Measurements from ENCODE around the gene DCAF12. TPM values are rescaled to one million over a fixed set of nuclear protein-coding genes. Genes with fewer than 3 reads are reported as not detected.
"Not testable (repeated sequence)": the region's sequence is repeated elsewhere in the genome, so short reads cannot be mapped to it uniquely, and the experiment has no call there.

The DCAF12 gene
- polyA plus RNA-seq, 4 donors = 60.5 to 66.2 (median 63.3) TPM

DNA sequence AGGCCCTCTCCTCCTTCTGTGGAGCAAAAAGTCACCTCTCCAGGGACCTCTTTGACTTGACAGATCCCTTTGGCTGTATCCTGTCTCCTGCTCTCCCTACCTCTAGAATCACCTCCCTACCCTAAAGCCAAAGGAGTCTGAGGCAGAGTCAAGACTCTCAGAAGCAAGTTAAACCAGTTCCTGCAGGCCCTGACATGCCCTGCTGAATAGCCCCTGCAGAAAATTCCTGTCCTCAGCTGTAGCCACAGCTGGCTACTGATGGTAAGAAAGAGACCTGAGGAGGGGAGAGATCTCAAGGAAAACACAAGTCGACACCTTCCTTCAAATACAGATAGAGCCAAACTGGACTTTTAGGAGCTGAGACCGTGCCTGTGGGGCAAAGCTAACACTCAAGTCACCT is 54.1 kb downstream of the DCAF12 start:
- peak in 2 of 4 donors; percentile 29 to 41 for DNase-seq (ENCODE audit: low read depth in 4 of 4, low spot score in 3 of 4)

DNA sequence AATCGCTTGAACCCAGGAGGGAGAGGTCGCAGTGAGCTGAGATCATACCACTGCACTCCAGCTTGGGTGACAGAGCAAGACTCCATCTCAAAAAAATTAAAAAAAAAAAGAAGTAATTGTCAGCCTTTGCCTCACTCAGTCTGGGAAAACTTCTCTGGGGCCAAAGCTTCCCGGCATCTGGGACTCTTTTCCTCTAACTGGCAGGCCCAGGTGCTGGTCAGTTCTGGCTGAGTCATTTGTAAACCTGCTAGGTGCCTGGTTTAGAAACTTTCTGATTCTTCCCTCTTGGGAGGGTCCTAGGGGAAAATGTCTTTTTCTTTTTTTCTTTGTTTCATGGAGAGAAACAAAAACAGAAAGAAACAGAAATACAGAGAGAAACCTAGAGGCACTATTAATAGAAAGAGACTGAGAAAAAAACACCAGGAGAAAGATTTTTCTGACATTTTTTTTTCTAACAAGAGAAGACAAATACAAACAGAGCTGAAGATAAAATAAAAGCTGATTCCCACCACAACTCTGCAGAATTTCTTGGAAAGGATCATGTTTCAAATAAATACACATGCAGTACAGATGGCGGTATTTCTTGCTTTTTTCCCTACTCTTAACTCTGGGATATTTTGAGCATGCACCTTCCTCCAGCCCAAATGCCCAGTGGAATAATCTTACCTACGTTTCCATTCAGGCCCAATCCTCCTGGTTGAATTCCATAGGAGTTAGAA is 55.7 kb downstream of the DCAF12 start:
- DNase-seq (ENCODE audit: low read depth in 4 of 4, low spot score in 3 of 4) = no peak

DNA sequence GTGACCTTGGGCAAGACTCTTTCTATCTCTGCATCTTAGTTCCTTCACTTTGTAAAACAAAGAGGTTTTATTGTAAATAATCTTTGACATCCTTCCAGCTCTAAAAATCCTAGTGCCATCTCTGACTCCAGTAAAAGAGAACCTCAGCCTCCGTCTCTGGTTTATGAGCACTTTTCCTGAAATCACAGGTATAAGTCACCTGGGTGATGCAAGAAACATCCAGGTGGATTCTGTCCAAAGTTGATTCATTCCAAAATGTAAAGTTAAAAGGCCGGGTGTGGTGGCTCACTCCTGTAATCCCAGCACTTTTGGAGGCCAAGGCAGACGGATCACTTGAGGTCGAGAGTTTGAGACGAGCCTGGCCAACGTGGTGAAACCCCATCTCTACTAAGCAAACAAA is 56.7 kb downstream of the DCAF12 start:
- DNase-seq (ENCODE audit: low read depth in 4 of 4, low spot score in 3 of 4) = no peak

DNA sequence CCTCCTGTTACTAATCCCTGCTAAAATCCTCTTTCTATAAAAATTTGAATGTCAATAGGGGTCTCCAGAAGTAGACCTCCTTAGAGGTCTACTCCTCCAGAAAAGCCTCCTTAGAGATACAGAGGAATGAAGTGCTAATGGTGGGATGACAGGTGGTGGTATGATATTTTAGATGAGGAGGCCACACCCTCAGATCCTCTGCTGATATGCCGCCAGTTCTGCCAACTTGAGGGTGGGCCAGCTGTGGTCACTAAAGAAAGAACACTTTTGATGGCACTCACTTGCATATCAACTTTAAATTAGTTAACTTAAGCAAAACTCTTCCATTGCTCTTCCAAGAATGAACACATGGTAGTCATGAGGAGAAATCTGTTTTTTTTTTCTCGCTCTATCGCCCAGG is 61.0 kb downstream of the DCAF12 start:
- DNase-seq (ENCODE audit: low read depth in 4 of 4, low spot score in 3 of 4) = no peak

DNA sequence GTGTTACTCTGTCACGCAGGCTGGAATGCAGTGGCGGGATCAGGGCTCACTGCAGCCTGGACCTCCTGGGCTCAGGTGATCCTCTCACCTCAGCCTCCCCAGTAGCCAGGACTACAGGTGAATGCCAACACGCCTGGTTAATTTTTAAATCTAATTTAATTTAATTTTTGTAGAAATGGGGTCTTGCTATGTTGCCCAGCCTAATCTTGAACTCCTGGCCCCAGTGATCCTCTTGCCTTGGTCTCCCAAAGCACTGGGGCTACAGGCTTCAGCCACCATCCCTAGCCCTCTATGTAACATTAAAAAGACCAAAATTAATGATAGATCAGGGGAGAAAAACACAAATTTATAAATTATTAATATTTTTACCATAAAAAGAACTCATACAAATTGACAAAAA is 66.5 kb downstream of the DCAF12 start:
- no peak for DNase-seq (ENCODE audit: low read depth in 4 of 4, low spot score in 3 of 4)

DNA sequence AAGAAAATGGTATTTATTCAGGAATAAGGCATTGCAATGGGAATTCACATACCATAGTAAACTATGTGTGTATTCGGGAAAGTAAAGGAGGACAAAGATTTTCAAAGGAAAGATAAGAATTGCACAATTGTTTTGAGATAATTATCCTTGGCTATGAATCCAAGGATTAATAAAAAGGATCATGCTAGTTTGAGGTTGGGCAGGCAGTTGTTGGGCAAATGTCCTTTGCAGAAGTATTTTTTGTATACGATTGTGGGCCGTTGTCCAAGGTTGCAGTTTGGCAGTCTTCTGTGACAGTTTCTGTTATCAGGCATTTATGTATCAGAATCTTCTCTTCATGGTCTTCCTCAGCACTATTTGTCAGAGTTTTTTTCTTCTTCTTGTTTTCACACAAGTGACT is 67.2 kb downstream of the DCAF12 start:
- DNase-seq (ENCODE audit: low read depth in 4 of 4, low spot score in 3 of 4) = no peak

DNA sequence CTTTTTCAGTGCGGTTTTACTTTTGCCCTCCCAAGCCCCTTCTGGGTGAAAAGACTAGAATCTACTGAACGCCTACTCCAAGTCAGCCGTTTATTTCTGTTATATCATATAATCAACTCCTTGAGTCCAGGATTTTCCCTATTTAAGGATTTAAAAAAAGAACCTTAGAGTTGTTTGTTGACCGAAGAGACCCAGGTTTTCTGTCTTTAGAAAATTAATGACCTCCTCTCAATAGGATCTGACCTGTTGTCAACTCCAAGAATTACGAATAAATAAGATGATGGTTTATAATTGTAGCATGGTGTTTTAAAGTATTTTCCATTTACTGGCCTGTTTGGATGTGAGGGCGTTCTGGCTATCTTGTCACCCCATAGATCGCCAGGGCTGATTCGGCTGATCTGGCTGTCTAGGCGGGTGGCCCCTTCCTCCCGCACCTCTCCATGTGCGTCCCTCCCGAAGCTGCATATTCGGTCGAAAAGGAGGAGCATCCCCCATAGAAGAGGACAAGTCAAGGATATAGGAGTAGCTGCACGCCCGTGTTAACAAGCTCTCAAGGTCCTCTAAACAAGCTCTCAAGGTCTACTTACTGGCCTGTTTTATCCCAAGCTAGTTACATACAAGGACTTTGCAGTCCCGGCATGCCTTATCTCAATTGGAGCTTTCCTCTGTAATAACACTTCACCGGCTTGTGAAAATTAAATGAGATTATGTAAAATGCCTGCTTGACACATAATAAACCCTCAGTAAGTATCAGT is 76.7 kb downstream of the DCAF12 start:
- DNase-seq (ENCODE audit: low read depth in 4 of 4, low spot score in 3 of 4) = no peak

DNA sequence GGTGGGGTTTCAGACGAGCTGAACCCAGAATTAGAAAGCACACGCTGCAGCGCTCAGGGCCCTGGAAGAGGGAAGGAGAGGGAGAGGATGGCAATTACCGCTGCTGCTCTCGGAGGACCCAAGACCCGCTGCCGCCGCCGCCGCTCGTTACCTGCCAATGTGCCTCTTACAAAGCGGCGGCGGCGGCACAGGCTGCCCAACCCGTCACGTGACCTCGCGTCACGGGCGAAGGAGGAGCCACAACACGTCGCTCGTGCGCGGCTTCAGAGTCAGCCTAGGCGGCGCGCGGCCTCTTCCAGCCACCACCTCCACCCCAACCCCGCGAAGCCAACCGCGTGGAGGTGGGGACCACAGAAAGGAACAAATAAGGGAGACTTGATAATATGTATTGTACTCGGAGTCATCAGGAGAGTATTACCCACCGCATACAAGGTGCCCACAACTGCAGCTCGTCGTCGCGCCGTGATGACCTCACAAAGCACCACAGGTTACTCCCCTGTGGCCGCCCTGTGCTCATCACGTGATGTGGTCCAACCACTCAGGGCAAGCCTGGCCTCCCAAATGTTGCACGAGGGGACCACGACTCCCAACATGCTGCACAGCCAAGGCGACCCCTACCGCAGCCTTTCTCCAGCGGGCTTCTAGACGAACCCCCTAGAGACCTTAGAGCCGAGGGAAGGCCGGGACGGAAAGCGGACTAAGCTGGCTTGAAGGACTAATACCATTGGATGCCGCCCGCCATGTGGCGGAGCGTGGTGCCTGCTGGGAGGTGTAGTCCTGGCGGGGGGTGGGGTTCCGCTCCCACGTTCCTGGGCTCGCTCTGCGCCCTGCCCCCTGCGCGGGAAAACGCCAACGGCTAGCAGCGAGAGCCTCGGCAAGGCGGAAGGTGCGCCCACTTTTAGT is 77.5 kb downstream of the DCAF12 start, which contains the start of gene UBAP2:
Gene UBAP2 (minus strand): TSS at position 161 of the 903 bp plus-strand sequence. CDS start 31,739 bp downstream, outside the sequence.
- peak; percentile 96 to 100 (median 96) for DNase-seq (ENCODE audit: low read depth in 4 of 4, low spot score in 3 of 4)

DNA sequence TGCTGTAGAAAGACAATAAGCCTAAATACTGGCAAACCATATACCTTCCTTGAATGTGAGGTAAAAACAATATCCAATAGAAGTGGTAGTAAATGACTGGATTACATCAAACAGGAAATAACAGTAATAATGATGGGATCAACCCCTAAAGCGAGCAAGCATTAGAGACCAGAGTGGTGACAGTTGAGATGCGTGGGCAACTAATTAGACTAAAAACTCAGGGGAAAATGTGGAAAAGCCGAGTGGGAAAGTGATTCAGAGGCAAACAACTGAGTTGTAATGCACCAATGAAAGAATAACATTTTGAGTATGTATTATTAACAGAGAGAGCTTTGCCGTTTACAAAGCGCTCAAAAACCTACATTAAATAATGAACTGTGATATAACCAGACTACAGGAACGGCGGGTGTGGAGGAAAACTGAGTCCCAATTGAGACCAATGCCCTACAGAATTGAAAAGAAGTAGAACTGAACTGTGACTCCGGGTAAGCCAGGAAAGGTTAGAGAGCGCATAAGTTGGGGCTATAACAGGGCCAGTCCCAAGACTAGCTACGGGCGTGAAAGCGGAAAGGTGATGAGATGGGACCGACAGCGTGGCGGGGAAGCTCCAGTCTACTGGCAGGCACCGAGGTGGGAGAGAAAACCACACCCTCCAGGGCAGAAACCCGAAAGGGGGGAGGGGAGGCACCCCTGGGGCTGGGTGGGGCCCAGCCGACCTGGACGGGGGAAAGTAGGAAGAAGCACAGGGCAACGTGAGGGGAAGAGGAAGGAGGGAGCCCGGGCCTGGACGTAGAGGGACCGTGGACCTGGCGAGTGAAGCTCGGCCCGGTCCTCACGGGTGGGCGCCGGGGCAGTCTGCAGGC is 78.4 kb downstream of the DCAF12 start:
- DNase-seq (ENCODE audit: low read depth in 4 of 4, low spot score in 3 of 4) = peak in 1 of 4 donors; percentile 6

DNA sequence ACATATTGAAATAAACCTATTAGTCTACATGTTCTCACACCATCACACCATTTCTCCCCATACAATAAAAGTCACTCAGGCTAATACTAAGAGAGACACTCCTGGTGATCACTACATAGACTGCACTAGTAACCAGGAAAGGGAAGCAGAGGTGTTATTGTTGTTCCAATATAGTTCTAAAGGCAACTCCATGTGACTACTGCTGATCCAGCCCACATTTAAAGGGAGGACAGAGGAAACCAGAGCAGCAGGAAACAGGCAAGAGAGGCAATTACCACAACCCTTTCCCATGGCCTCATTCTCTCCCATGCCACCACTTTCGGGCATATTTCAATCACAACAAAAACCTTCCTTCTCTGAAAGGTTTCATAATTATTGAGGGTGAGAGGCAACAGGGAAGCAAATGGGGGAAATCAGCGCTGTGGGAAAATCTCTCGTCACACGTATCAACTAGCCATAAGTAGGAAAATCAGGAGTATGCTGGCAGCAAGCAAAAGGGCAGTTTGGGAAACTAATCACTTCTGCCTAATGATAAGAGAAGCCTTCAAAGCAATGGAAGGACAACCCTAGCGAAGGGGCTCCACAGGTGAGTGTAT is 79.6 kb downstream of the DCAF12 start:
- no peak for DNase-seq (ENCODE audit: low read depth in 4 of 4, low spot score in 3 of 4)

DNA sequence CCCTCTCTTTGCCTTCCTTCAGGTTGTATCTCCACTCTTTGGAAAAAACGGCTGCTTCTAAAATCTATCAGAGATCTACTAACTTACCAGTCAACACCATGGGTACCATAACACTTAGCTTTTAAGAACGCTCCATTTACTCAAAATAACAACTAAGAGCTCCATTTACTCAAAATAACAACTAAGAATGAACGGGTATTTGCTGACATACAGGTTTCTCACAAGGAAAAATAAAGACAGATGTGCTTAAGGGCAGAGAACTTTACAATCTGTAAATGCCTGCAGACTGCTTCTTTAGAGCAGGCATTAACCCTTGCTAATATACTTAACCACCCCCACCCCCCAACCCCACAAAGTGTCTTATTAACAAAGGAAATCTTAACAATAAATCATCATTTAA is 80.6 kb downstream of the DCAF12 start:
- DNase-seq (ENCODE audit: low read depth in 4 of 4, low spot score in 3 of 4) = no peak

DNA sequence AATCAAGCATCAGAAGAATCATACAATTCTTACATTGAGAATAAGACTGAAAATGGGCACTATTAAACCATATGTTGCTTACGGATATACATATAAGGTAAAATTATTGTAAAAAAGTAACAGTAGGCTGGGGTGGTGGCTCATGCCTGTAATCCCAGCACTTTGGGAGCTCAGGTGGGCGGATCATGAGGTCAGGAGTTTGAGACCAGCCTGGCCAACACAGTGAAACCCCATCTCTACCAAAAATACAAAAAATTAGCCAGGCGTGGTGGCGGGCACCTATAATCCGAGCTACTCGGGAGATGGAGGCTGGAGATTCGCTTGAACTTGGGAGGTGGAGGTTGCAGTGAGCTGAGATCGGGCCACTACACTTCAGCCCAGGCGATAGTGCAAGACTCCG is 84.4 kb downstream of the DCAF12 start:
- not testable (repeated sequence) for DNase-seq (ENCODE audit: low read depth in 4 of 4, low spot score in 3 of 4)

DNA sequence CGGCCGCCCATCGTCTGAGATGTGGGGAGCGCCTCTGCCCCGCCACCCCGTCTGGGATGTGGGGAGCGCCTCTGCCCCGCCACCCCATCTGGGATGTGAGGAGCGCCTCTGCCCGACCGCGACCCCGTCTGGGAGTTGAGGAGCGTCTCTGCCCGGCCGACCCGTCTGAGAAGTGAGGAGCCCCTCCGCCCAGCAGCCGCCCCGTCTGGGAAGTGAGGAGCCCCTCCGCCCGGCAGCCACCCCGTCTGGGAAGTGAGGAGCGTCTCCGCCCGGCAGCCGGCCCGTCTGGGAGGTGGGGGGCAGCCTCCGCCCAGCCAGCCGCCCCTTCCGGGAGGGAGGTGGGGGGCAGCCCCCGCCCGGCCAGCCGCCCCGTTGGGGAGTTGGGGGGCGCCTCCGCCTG is 87.6 kb downstream of the DCAF12 start:
- not testable (repeated sequence) for DNase-seq (ENCODE audit: low read depth in 4 of 4, low spot score in 3 of 4)

DNA sequence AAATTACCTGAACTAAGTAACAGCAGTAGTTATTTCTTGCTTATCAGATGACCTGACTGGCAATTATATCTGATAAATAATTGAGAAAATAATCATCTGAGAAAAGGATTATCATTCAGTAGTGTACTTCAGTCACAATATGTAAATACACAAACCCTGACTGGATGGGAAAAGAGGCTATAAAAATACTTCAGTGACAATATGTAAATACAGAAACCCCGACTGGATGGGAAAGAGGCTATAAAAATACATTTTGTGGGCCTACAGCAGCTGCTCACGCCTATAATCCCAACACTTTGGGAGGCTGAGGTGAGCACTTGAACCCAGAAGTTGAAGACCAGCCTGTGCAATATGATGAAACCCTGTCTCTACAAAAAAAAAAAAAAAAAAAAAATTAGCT is 88.9 kb downstream of the DCAF12 start:
- DNase-seq (ENCODE audit: low read depth in 4 of 4, low spot score in 3 of 4) = no peak

DNA sequence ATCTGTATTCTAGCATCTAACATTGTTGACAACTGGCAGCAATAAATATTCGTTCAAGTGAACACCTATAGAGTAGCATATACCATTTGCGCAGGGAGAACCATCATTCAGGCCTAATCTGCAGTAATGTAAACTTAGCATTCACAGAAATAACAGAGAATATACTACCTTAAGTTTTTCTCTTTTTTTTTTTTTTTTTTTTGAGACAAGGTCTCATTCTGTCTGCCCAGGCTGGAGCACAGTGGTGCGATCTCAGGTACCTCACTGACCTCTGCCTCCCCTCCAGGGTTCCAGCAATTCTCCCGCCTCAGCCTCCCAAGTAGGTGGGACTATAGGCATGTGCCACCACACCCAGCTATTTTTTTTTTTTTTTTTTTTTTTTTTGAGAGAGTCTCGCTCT is 89.9 kb downstream of the DCAF12 start:
- DNase-seq (ENCODE audit: low read depth in 4 of 4, low spot score in 3 of 4) = no peak

Other genes with a start within 250 kb of the DCAF12 start
- 10 to 100 TPM; 25.3 to 45.7 (median 38.9) TPM for gene UBAP2, start 77.8 kb downstream of the DCAF12 start, polyA plus RNA-seq (ENCODE audit: insufficient read length in 4 of 4)
- gene UBAP1, start 52.3 kb upstream of the DCAF12 start, polyA plus RNA-seq (ENCODE audit: insufficient read length in 4 of 4) = 10 to 100 TPM; 48.9 to 62.0 (median 58.6) TPM
- 1 to 10 TPM; 3.1 to 6.8 (median 5.8) TPM for gene KIF24, start 202.6 kb upstream of the DCAF12 start, polyA plus RNA-seq (ENCODE audit: insufficient read length in 4 of 4)
- gene NUDT2, start 202.9 kb upstream of the DCAF12 start, polyA plus RNA-seq (ENCODE audit: insufficient read length in 4 of 4) = 10 to 100 TPM; 21.0 to 30.3 (median 22.5) TPM